ENCODE results near the gene TDRD10. TPM values are rescaled to one million over a fixed set of nuclear protein-coding genes. Genes with fewer than 3 reads are reported as not detected.
A peak's percentile ranks its signal among the peaks of the same experiment; 100 is the strongest.
"Not testable (repeated sequence)": the region's sequence is repeated elsewhere in the genome, so short reads cannot be mapped to it uniquely, and the experiment has no call there.

TDRD10 gene
- total RNA-seq, 1 donor from 2014 or later, result 0.44 TPM

- ATAC-seq, result peak; percentile 73
These were observed 22.1 kb upstream of the TDRD10 start for GRCh38 chr1:154479764-154480421.

- no peak for ATAC-seq
These were observed 21.0 kb upstream of the TDRD10 start for GRCh38 chr1:154481053-154481452.

GRCh38 chr1:154483941-154484803, 17.8 kb upstream of the TDRD10 start:
- ATAC-seq, result peak; percentile 79

- ATAC-seq, result peak; percentile 48
These were observed 16.9 kb upstream of the TDRD10 start for GRCh38 chr1:154485106-154485505.

GRCh38 chr1:154485910-154486496, 16.0 kb upstream of the TDRD10 start:
- no peak for ATAC-seq

- ATAC-seq, result not testable (repeated sequence)
These were observed 15.3 kb upstream of the TDRD10 start for GRCh38 chr1:154486756-154487155.

GRCh38 chr1:154488922-154489321, 13.1 kb upstream of the TDRD10 start:
- no peak for ATAC-seq

- ATAC-seq, result no peak
These were observed 12.2 kb upstream of the TDRD10 start for GRCh38 chr1:154489695-154490274.

- ATAC-seq, result no peak
These were observed 11.7 kb upstream of the TDRD10 start for GRCh38 chr1:154490317-154490716.

GRCh38 chr1:154492115-154492514, 9.9 kb upstream of the TDRD10 start:
- no peak for ATAC-seq

GRCh38 chr1:154493276-154493675, 8.7 kb upstream of the TDRD10 start:
- peak; percentile 24 for ATAC-seq

- no peak for ATAC-seq
These were observed 6.3 kb upstream of the TDRD10 start for GRCh38 chr1:154495496-154496273.

- no peak for ATAC-seq
These were observed 5.6 kb upstream of the TDRD10 start for GRCh38 chr1:154496383-154496782.

- peak; percentile 44 for ATAC-seq
These were observed 4.8 kb upstream of the TDRD10 start for GRCh38 chr1:154497026-154497806.

- no peak for ATAC-seq
These were observed 2.6 kb upstream of the TDRD10 start for GRCh38 chr1:154499446-154499845.

- ATAC-seq, result no peak
These were observed 1.5 kb upstream of the TDRD10 start for GRCh38 chr1:154500533-154500932.

- peak; percentile 43 for ATAC-seq
These were observed 475 bp upstream of the TDRD10 start for GRCh38 chr1:154501423-154502065.

- ATAC-seq, result peak; percentile 8
These were observed 711 bp downstream of the TDRD10 start for GRCh38 chr1:154502744-154503115.

GRCh38 chr1:154503898-154504297, 1.9 kb downstream of the TDRD10 start:
- no peak for ATAC-seq

- no peak for ATAC-seq
These were observed 10.7 kb downstream of the TDRD10 start for GRCh38 chr1:154512760-154513159.

GRCh38 chr1:154514066-154514553, 12.1 kb downstream of the TDRD10 start:
- ATAC-seq, result no peak
